Loucy (cell line): ENCODE data around the gene RRP1.
A peak's percentile ranks its signal among the peaks of the same experiment; 100 is the strongest.

Source experiments
- H2AFZ ChIP-seq: fragments of 200-600 bp; sonication (generic); 2 replicates; pipeline ENCODE4 v1.6.0; 2016; ENCODE audit warnings: antibody characterized with exemption, mild to moderate bottlenecking, low read length, moderate library complexity
- H3F3A ChIP-seq: fragments of 200-600 bp; 2 replicates; pipeline ENCODE4 v1.6.0; 2016; ENCODE audit warnings: antibody characterized with exemption, low read depth, mild to moderate bottlenecking
- H3K27me3 ChIP-seq: fragments of 200-600 bp; sonication (generic); 2 replicates; pipeline ENCODE4 v1.6.1; 2014; ENCODE audit warnings: low read length, mild to moderate bottlenecking; ENCODE audit not compliant: insufficient read depth, poor library complexity, severe bottlenecking
- H3K36me3 ChIP-seq: fragments of 200-600 bp; sonication (generic); 2 replicates; pipeline ENCODE4 v1.6.1; 2016; ENCODE audit warnings: low read length; ENCODE audit not compliant: insufficient read depth
- H3K4me1 ChIP-seq: fragments of 200-600 bp; sonication (generic); 2 replicates; pipeline ENCODE4 v1.5.1; 2014; ENCODE audit warnings: low read length, mild to moderate bottlenecking; ENCODE audit not compliant: insufficient read depth, poor library complexity, severe bottlenecking
- H3K4me2 ChIP-seq: fragments of 200-600 bp; sonication (generic); 2 replicates; pipeline ENCODE4 v1.6.0; 2014; ENCODE audit warnings: antibody characterized with exemption, low read length, low read depth, mild to moderate bottlenecking; ENCODE audit not compliant: poor library complexity, severe bottlenecking
- H3K4me3 ChIP-seq: fragments of 200-600 bp; sonication (generic); 2 replicates; pipeline ENCODE4 v1.5.1; 2014; ENCODE audit warnings: low read length, mild to moderate bottlenecking, mixed read lengths; ENCODE audit not compliant: poor library complexity, severe bottlenecking
- H3K79me2 ChIP-seq: fragments of 200-600 bp; sonication (generic); 2 replicates; pipeline ENCODE4 v1.6.1; 2014; ENCODE audit warnings: low read length; ENCODE audit not compliant: insufficient read depth
- H3K9ac ChIP-seq: fragments of 200-600 bp; sonication (generic); 2 replicates; pipeline ENCODE4 v1.6.0; 2014; ENCODE audit warnings: mild to moderate bottlenecking, low read depth, low read length, moderate library complexity; ENCODE audit not compliant: poor library complexity, severe bottlenecking
- H3K9me2 ChIP-seq: fragments of 200-600 bp; sonication (generic); replicated peaks from 2 replicates; pipeline ENCODE4 v1.6.1; 2016; ENCODE audit warnings: low read depth, low read length, mixed read lengths
- H3K9me3 ChIP-seq: fragments of 200-600 bp; sonication (generic); 2 replicates; pipeline ENCODE4 v1.6.1; 2014; ENCODE audit warnings: mild to moderate bottlenecking, antibody characterized with exemption, low read length, low read depth; ENCODE audit not compliant: insufficient read depth
- H4K20me1 ChIP-seq: fragments of 200-600 bp; sonication (generic); 2 replicates; pipeline ENCODE4 v1.6.0; 2014; ENCODE audit warnings: antibody characterized with exemption, low read length, mild to moderate bottlenecking; ENCODE audit not compliant: insufficient read depth, poor library complexity, severe bottlenecking
- EZH2phosphoT487 ChIP-seq: fragments of 200-600 bp; IDR thresholded peaks from 2 replicates; pipeline ENCODE4 v1.6.1; 2018; ENCODE audit warnings: antibody characterized with exemption, mild to moderate bottlenecking, moderate library complexity, borderline replicate concordance
- TF ChIP-seq, protein P1 (sequence below): fragments of 200-600 bp; sonication (generic); conservative IDR thresholded peaks from 2 replicates; pipeline ENCODE4 v1.5.1; 2014; ENCODE audit warnings: mild to moderate bottlenecking, antibody characterized with exemption, low read length

The RRP1 gene

DNA sequence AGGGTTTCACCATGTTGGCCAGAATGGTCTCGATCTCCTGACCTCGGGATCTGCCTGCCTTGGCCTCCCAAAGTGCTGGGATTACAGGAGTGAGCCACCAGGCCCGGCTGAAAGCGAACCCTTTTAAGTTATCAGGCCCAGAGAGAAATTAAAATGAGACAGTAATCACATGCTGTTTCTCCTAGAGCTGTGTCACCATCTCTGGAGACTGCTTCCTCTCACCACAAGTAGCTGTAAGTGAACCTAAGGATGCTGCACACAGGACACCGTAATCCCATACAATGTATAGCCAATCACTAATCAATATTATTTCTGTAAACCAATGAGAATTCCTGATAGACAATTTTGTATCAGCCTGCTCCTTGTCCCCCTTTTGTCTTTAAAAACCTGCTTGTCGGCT is 7.5 kb upstream of the RRP1 start:
- Histone ChIP-seq H3K9me3 (no peaks in the 10 kb centered on the region), H2AFZ (no peak overlapping the region), H4K20me1 (no peaks in the 10 kb centered on the region), H3K79me2 (peaks cover 10% of the 10 kb centered on the region; the same call in 1 of the 2 replicates), H3K9ac (no peak overlapping the region), H3K9me2 (no peaks in the 10 kb centered on the region), H3K4me1 (peaks cover 52% of the 10 kb centered on the region), H3K4me3 (no peak overlapping the region), H3F3A (peaks cover 6% of the 10 kb centered on the region), H3K27me3 (no peaks in the 10 kb centered on the region), H3K36me3 (no peaks in the 10 kb centered on the region), H3K4me2 (no peak overlapping the region)
- TF ChIP-seq, protein P1, sequence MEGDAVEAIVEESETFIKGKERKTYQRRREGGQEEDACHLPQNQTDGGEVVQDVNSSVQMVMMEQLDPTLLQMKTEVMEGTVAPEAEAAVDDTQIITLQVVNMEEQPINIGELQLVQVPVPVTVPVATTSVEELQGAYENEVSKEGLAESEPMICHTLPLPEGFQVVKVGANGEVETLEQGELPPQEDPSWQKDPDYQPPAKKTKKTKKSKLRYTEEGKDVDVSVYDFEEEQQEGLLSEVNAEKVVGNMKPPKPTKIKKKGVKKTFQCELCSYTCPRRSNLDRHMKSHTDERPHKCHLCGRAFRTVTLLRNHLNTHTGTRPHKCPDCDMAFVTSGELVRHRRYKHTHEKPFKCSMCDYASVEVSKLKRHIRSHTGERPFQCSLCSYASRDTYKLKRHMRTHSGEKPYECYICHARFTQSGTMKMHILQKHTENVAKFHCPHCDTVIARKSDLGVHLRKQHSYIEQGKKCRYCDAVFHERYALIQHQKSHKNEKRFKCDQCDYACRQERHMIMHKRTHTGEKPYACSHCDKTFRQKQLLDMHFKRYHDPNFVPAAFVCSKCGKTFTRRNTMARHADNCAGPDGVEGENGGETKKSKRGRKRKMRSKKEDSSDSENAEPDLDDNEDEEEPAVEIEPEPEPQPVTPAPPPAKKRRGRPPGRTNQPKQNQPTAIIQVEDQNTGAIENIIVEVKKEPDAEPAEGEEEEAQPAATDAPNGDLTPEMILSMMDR, result no peak
- TF ChIP-seq EZH2phosphoT487, result no peak

DNA sequence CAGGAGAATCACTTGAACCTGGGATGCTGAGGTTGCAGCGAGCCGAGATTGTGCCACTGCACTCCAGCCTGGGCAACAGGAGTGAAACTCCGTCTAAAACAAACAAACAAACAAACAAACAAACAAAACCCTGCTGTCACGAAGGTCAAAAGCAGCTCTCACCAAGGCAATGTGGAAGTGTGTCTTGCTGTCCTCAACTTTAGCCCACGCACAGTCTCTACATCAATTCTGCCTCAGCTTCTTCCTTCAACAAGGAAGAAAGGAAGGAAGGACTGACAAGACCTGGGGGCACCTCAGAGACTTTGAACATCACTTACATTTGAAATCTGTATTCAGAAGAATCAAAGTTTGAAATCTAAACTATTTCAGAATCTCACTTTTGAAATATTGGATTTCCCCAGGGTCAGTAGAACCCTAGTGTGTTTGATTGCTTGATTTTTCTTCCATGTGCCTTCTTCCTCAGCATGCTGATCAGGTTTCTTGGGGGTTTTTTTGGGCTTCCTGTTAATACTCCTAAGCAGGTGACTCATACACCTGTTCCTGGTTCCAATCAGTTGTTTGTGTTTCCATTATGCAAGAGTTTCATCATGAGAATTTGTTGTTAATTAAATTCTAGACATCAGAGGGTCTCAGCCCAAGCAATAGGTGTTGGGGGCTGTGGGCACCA is 6.8 kb upstream of the RRP1 start:
- Histone ChIP-seq H3K9me2 (no peaks in the 10 kb centered on the region), H3K4me2 (no peak overlapping the region), H3K4me3 (no peak overlapping the region), H4K20me1 (no peaks in the 10 kb centered on the region), H3F3A (peaks cover 6% of the 10 kb centered on the region), H2AFZ (0 out of 2 replicates have a peak overlapping the region, but pooled peaks have one; percentile 27), H3K79me2 (peaks cover 7% of the 10 kb centered on the region; the same call in 1 of the 2 replicates), H3K9me3 (no peaks in the 10 kb centered on the region), H3K36me3 (no peaks in the 10 kb centered on the region), H3K4me1 (peaks cover 48% of the 10 kb centered on the region), H3K9ac (no peak overlapping the region), H3K27me3 (no peaks in the 10 kb centered on the region)
- TF ChIP-seq EZH2phosphoT487, result no peak
- TF ChIP-seq, protein P1, result no peak

DNA sequence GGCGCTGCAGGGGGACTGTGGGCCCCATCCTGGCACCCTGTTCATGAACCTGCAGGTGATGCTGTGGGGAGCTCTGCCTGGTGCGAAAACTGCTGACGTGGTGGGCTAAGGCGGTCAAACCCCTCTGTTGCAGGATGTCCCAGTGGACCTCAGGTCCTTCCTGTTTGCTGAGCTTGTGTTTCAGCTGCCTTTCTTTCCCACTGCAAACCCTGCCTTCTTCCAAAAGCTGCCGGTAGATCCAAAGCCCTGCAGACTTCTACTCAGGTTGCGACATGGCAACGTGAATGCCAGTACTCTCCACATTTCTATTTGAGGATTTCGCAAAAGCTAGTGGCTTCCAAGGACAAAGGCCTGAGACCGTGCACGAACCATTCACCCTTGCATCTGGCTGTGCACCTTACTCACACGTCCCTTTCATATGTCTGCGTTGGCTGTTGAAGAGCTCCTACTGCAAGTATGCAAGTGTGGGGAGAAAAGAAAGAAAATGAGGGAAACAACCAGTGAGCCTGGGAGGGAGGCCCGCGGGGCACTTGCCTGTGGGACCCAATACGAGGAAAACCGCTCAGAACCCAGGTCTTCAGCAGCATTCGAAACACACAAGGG is 6.2 kb upstream of the RRP1 start:
- peaks cover under 1% of the 10 kb centered on the region for H3F3A ChIP-seq
- no peak overlapping the region for H2AFZ ChIP-seq
- H3K4me2 ChIP-seq, result no peak overlapping the region
- no peaks in the 10 kb centered on the region for H3K36me3 ChIP-seq
- H3K4me3 ChIP-seq, result no peak overlapping the region
- H3K9ac ChIP-seq, result no peak overlapping the region
- no peaks in the 10 kb centered on the region for H3K9me3 ChIP-seq
- peaks cover 42% of the 10 kb centered on the region for H3K4me1 ChIP-seq
- H4K20me1 ChIP-seq, result no peaks in the 10 kb centered on the region
- peaks cover under 1% of the 10 kb centered on the region; the same call in 1 of the 2 replicates for H3K79me2 ChIP-seq
- H3K9me2 ChIP-seq, result no peaks in the 10 kb centered on the region
- no peak for TF ChIP-seq EZH2phosphoT487
- TF ChIP-seq, protein P1, result no peak
- H3K27me3 ChIP-seq, result no peaks in the 10 kb centered on the region
